ENCODE measurements around the gene HK2.
"Not testable (repeated sequence)": the region's sequence is repeated elsewhere in the genome, so short reads cannot be mapped to it uniquely, and the experiment has no call there.

Gene HK2

DNA sequence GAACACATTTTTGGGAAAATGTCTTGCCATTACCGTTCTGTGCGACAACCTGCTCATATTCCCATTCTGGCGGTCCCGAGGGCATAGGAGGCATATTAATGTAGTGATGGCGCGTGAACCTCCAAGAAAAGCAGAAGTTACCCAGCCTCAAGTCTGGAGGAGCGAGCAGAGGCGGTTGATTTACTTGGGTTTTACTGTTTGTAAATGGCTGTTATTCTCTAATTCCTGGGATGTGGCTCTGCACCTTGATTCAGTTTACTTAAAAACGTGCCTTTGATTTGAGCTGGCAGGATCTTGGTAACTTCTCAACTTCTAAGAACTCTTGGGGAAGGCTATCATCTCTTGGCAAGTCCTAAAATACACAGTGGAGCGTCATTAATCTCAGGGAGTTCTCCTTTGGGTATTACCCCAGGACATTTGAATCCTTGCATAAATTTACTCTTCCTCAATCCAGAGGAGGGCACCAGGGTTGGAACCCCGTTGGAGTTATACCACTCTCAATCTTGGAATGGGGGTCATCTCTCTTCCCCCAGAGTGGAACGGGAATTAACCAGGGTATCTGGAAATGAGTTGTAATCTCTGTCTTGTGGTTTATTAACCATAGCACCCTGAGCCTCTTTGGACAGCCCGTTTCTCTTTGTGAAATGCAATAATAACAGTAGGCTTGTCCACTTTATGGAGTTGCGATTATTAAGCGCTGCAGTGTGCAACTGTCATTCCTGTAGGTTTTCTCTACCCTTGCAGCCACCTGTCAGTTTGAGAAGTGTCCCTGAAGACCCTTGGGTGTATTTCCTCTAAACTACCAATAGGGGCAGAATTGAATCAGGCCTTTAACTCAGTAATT, 2.1 kb downstream of the HK2 start:
- DNase-seq = no peak

DNA sequence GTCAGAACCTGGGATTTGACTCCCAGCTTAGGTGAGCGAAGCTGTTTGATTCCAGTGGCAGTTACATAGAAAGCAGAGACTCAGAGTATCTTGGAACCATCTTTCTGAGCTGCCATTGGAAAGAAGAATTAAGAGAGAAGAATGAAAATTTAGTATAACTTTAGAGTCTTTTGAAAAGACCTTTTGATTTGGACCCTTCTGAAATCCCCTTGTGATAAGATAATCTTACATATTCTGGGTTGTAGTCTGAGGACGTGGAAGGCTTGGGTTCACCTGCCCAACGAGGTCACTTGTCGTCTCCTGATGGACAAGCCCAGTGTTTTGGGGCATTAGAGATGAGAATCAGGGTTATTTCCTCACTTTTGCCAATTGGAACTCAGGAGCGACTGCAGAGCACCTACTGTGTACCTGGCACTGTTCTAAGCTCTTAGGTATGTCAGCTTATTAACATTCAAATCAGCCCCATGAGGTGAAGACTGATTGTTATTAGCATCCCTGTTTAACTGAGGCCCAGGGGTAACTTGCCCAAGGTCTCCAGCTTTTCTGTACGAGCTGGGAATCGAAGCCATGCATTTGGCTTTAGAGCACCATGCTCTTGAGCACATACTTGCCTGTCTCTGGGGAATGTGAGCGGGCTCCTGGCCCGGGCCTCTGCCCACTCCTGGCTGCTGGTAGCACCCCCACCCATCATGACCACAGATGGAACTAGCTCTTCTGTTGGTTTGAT, 2.9 kb downstream of the HK2 start:
- DNase-seq = no peak

DNA sequence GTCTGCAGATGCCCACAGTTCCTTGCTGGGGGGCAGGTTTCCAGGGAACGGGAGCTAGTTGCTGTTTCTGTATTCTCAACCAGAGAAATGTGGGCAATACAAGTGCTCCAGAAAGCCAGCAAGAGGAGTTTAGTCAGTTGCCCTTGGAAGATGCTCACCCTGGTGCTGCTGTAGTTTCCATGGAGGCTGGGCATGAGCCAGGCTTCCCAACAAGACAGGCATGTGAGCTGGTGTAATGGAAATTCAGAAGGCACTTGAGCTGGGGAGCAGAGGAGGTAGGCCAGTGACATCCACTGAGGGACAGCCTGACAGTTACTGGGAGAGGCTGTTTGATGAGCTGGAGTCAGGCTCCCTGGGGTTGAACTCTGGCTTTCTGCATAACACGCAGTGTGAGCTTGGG, 7.7 kb downstream of the HK2 start:
- DNase-seq = no peak

DNA sequence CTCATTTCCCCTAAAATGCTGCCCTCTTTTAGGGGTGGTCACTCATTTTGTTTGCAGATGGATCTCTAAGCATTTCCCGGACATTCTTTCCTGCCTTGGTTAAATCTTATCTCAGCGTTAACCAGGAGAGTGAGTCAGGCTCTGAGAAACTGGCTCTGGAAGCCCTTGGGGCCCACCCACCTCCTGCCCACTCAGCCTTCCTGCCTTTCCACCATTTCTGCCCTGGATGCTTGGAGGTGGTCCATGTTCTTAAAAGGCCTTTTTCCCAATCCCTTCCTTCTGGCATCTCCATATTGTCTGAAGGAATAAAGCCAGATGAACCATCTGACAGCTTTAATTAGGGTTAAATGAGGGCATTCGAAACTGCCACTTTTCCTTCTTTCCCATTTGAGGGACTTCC, 9.5 kb downstream of the HK2 start:
- DNase-seq = no peak

DNA sequence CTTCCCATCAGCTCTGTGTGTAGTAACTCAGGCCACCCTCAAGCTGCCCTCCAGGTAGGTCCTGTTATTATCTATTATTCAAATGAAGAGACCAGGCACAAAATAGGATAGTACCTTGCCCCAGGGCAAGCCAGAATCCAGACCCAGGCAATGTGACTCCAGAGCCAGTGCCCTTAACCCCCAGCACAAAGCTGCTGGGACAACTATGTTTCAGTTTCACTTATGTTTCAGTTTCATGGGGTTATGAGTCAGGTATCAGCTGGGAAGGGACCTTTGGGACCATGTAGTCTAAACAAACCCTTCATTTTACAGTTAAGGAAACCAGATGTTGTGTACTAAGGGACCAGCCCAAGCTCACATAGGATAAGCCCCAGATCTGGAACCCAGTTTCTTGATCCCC, 10.0 kb downstream of the HK2 start:
- peak; percentile 21 for DNase-seq

DNA sequence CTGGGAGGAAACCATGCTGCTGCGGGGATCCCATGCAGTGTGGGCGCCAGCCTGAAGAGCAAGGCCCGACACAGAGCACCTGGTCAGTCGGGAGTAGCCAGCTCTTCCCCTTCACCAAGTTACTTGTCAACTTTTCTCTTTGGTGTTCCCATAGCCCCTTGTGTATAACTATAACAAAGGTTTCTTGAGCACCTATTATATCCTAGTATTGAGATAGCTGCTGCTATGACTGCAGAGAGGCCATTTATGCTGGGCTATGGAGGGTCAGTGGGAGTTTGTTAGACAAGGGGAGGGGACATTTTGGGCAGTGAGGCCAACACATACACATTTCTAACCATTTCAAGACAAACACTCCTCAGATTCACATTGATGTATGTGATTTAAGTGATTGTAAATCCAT, 10.8 kb downstream of the HK2 start:
- no peak for DNase-seq

DNA sequence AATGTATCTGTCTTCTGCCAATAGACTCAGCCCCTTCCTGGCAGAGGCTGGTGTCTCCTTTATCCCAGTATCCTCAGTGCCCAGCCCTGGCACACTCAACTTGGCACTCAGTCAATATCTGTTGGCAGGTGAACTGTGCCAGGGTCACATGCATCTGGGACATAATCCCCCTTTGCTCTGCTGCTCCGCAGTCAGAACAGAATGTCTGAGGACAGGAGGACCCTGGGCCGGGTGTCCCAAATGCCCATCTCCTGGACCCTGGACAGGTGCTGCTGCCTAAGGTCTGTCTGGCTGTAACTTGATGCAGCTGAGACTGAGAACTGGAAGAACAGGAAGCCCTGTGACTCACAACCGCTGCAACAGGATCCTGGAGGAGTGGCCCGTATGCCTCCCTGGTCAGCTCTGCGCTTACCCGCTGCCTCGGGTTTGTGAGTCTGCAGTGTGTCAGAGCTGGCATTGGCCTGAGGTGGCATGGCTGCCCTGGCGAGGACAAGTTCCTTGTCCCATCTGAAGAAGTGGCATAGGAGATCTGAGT, 11.4 kb downstream of the HK2 start:
- DNase-seq = no peak

DNA sequence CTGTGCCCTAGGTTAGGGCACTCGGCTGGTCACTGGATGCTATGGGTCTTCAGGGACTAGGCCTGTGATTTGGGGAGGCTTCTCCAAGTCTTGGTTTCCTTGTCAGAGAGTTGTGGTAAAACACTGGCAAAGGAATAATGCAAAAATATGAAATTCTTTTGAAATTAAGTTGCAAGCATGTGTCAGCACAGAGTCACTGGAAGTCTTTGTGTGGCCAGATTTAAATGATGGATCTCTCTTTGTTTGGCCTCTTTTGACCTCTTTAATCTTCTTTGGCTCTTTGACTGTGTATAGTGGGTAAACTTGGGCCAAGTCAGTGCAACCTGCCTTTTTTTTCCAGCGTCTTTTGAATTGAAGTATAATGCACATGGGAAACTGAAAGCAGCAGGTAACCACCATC, 12.1 kb downstream of the HK2 start:
- no peak for DNase-seq

DNA sequence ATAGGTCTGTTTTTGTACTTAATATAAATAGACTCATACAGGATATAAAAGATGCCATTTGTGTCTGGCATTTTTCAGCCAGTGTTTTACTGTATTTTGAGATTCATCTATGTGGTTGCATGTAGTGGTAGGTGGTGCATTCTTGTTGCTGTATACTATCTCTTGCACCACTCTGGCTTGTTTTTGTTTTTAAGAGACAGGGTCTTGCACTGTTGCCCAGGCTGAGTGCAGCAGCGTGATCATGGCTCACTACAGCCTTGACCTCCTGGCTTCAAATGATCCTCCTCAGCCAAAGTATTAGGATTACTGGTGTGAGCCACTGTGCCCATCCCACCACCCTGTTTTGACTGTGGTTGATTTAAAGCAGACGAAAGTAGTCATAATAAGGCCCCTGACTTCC, 12.6 kb downstream of the HK2 start:
- DNase-seq = no peak

DNA sequence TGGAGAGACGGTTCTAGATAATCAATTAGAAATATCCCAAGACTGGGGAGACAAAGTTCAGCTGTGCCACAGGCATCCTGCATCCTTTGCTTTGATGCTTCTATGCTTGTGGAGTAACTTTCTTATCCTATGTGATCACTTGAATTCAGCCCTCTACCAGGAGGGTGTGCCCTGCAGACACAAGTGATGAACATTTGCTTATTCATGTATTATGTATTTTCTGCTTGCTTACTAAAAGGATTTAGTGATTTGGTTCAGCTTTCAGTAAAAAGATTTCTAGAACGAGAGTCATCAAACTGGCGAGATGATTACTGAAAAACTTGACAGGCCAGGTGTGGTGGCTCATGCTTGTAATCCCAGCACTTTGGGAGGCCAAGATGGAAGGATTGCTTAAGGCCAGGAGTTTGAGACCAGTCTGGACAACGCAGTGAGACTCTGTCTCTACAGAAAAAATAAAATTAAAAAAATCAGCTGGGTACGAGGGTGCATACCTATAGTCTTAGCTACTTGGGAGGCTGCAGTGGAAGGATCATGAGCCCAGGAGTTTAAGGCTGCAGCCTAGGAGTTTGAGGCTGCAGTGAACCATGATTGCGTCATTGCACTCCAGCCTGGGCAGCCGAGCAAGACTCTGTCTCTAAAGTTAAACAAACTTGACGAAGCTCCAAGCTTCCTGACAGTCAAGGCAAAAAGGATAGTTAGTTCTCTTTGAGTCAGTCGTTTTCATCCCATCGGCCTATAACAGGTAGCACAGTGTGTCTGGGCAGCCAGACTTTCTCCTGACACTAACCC, 13.3 kb downstream of the HK2 start:
- DNase-seq = no peak

DNA sequence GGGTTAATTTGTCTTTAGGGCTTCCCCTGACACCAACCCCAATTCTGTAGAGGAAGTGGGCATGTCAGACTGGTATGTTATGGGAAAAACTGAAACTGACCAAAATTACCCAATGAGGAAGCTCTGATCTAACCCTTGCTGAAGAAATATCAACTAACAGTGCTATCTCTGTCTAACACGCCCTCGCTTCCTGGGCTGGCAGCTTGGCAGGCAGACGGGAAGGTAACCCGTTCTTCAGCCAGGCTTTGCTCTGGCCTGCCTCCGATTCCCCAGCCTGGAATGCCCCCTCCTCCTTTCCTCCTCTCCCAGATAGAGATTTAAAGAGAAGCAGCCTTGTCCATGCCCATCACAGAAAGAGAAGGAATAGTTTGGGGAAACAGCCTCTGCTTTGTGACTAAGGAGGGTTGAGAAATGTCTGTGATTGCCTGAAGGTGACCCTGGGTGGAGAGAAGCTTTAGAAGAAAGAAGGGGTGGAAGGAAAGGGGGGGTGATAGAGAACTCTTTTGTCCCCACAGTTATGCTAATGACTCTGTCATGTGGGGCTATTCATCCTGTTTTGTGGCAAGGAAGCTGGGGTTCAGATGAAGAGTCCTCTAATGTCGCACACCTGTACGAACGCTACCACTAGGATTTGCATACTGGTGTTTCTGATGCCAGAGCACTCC, 15.4 kb downstream of the HK2 start:
- no peak for DNase-seq

DNA sequence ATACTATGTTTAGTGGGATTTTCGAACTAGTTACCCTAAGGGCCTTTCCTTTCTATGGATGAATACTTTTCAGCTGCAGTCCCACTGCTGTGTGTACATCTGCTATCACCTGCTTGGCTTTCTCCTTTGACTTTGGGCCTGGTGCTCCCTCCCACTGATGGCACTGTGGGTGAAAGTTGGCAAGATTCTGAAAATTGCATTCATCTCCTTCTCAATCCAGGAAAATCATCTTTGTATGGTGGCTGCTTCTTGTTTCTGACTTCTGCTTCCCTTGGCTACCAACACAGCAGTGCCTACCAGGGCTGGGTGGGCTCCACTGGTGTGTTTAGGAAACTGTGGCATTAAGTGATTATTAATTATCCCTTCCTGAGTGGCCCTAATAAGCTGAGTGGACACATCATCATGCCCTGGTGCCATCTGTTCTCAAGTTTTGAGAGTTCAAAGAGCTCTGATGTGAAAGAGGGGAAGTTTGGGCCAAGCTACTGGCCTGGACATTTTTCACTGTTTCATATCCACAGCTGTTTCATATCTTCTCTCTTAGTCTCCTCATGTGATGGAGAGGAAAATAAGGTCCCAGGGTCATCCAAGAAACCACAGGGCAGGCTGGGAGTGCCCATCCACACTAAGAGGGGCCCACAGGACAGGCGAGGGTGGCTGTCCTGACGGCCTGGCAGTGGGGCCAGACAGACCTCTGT, 16.7 kb downstream of the HK2 start:
- DNase-seq = no peak

DNA sequence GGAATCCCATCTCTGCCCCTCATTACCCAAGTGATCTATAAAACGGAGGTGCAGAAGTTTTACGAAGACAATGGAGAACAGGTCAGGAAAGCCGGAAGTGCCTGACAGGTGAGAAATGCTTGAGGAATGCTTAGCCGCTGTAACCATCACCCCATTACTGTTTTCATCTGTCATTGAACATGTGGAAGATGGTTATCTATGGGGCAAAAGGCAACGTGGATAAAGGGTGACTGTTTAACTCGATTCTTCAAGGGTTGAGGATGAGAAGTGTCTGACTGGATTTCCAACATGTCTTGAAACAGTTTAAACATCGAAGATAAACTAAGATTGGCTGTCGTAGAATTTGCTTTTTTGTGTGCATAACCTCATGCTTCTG, 17.3 kb downstream of the HK2 start:
- DNase-seq = no peak

DNA sequence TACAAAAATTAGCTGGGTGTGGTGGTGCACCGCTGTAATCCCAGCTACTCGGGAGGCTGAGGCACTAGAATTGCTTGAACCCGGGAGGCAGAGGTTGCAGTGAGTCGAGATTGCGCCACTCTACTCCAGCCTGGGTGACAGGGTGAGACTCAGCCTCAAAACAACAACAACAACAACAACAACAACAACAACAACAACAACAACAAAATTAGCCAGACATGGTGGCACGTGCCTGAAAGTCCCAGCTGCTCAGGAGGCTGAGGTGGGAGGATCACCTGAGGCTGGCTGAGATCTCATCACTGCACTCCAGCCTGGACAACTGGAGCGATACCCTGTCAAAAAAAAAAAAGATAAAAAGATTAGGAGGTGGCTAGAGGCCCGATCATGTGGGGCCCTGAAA, 19.4 kb downstream of the HK2 start:
- DNase-seq = not testable (repeated sequence)

DNA sequence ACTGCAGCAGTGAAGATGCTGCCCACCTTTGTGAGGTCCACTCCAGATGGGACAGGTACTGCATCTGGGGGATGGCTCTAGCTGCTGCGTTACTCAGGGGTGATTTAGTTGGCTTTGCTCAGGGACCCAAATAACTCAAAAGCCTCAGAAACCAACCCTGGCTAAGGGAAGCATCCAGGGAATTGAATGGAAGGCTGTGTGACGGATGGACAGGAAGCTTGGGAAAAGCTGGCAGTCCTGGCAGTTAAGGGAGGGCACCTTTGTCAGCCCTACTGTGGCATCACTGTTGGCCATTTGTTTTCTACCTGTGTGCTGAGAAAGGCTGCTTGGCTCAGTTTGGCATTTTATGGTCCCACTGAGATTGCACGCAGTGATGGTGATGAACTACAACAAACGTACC, 20.5 kb downstream of the HK2 start:
- DNase-seq = no peak

DNA sequence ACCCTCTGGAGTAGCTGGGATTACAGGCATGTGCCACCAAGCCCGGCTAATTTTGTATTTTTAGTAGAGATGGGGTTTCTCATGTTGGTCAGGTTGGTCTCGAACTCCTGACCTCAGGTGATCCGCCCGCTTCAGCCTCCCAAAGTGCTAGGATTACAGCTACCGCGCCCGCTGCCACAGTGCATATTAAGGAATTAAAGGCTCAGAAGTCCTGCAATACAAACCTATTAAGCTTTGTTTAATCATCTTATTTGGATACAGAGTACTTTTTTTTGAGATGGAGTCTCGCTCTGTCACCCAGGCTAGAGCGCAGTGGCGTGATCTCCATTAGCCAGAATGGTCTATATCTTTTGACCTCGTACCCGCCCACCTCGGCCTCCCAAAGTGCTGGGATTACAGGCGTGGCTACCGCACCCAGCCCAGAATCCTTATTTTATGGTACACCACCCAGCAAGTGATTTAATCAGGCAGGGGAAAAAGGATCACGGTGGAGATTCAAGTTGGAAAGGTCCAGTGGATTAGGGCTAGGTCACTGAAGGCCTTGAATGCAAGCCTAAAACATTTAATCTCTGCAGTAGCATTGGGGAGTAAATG, 21.3 kb downstream of the HK2 start:
- not testable (repeated sequence) for DNase-seq

DNA sequence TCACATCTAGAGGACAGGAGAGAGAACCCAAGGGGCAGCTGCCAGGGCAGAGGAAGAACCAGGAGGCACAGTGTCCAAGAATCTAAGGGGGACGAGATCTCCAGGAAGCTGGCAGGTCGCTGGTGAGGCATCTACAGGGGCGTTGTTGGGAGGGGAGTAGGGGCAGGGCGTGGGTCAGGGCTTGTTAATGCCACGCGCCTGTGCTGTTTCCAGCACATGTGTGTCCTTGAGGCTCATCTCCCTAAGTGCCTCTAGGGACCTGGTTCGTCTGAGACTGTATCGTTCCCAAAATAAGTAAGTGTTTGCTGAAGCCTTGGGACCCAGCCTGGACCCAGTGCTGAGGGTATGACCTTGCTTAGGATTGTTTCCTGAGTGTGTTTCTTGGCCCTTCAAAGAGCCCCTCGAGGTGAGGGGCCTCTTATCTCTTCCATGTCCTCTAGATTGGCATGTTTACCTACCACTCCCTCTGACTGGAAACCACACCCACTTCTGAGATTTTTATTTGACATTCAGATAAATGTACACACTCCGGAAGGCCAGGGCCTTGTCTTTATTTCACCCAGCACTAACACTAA, 22.2 kb downstream of the HK2 start:
- DNase-seq = no peak

DNA sequence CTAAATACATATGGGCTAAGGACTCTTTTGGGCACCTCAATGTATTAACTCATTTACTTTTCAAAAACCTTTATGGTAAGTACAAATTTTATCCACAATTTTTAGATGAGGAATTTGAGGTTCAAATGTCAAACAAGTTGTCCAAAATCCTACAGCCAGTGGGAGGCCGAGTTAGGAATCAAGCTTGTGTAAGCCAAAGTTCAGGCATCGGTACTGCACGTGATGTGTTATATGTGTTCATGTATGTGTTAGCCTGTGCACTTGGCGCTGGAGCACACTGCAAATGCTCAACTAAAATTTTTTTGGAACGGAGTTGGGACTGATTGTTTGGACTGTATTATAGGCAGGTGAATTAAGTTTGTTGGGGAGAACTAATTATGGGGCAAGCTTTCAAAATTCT, 22.7 kb downstream of the HK2 start:
- no peak for DNase-seq

DNA sequence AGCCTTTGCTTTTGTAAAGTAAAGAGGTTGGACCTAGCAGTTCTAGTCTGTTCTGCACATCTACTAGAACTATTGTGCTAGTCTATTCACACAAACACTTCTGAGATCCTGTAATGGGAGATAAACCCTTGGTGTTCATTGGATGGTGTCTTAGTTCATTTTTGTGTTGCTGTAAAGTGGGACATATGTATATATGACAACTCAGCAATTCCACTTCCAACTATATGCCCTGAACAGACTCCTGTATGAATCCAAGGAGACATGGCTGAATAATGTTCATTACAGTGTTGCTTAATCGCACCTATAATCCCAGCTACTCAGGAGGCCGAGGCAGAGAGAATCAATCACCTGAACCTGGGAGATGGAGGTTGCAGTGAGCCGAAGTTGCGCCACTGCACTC, 23.3 kb downstream of the HK2 start:
- no peak for DNase-seq

DNA sequence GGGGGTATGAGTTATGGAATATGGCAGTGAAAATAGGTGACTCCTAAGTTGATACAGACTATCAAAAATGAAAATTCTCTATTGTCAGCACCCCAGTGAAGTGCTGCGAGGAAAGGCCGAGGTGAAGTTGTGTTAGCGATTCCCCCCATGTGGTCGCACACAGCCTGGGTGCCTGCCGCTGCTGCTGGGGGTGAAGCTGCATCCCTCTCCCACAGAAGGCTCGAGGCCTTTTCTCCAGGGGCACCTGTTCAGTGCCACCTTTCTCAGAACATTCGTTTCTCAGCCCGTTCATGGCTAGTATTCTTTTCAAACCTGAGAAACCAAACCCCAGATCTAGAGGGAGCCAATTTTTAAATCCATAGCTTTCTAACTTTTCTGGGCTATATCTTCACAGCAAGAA, 23.8 kb downstream of the HK2 start:
- DNase-seq = no peak

DNA sequence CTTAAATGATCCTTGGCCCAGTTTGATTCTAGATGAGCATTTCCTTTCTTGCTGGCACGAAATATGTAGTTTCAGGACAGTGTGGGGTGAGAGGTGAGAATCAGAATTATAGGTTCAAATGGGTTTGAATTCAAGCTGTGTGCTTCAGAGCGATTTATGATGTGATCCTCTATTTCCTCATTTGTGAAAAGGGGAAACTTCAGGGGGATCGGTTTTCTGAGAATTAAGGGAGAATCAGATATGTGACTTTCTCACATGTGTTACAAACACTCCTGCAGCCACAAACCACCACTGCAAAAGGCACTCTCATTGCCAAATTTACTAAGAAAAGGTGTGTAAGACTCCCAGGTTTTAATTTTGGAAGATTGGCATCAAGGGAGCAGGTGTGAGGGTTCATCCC, 24.4 kb downstream of the HK2 start:
- no peak for DNase-seq

DNA sequence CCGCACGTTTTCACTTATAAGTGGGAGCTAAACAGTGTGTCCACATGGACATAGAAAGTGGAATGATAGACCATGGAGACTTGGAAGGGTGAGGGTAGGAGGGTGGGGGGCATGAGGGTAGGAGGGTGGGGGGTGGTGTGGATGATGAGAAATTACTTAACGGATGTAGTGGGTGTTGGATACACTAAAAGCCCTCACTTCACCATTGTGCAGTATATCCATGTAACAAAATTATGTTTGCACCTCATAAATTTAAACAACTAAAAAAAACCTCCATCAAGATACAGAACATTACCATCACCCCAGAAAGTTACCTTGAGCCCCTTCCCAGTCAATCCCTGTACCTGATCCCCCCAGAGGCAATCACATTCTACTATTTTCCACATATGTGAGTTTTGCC, 26.2 kb downstream of the HK2 start:
- DNase-seq = no peak
